Activated T-helper 1 cell treated with Interleukin-2 at 50 U/mL for 16 hours (primary cell): ENCODE data around the gene RHOH.

ENCODE experiments used
- DNase-seq: peaks from one replicate; pipeline ENCODE4 v3.0.0-alpha.2; 2020; ENCODE audit warnings: low read depth

RHOH gene

DNA sequence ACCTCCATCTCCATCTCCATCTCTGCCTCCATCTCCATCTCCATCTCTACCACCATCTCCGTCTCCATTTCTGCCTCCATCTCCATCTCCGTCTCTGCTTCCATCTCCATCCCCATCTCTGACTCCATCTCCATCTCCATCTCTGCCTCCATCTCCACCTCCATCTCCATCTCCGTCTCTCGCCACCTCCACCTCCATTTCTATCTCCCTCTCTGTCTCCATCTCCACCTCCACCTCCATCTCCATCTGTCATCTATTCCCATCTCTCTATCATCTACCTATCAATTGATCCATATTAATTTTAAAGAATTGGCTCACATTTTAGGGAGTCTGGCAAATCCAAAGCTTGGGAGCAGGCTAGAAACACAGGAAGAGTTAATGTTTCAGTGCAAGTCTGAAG, 98.7 kb downstream of the RHOH start:
- DNase-seq = no peak
